ENCODE results near the gene SH3GL3. TPM values are rescaled to one million over a fixed set of nuclear protein-coding genes. Genes with fewer than 3 reads are reported as not detected.

SH3GL3 gene
- total and polyA plus RNA-seq, 2 of the 4 experiments (the other 2 are of a cell fraction) = not detected

DNA sequence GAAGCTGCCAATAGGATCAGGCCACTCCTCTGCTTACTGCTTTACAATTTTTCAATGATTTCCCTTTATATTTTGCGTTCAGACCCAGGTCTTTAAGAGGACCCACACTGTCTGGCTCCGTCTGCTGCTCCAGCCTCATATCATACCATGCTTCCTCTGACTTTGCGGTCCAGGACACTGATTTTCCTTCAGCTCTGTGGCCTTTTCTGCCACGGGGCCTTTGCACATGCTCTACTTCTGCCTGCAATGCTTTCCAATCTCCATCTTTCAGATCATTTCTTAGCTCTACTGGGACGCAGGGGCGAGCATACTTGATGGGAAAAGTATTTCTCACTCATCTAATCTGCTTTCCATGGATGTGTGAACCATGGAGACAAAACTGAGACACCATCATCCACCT, 23.0 kb upstream of the SH3GL3 start:
- in situ Hi-C loops (cut with MboI; ENCODE audit: low sequenced_read_pairs) = no loop called here
- TF ChIP-seq, protein P1, sequence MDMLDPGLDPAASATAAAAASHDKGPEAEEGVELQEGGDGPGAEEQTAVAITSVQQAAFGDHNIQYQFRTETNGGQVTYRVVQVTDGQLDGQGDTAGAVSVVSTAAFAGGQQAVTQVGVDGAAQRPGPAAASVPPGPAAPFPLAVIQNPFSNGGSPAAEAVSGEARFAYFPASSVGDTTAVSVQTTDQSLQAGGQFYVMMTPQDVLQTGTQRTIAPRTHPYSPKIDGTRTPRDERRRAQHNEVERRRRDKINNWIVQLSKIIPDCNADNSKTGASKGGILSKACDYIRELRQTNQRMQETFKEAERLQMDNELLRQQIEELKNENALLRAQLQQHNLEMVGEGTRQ (IDR thresholded peaks at IDR 0.05; ENCODE audit: low read depth, low read length) = no peak
- TF ChIP-seq RCOR1 (IDR thresholded peaks at IDR 0.05; ENCODE audit: insufficient replicate concordance, low read length) = no peak
- no peak for TF ChIP-seq MXI1 (IDR thresholded peaks at IDR 0.05; ENCODE audit: borderline replicate concordance, low read depth, low read length)
- no peak for TF ChIP-seq POLR2A (IDR thresholded peaks at IDR 0.05; ENCODE audit: low read depth, low read length)
- TF ChIP-seq NFE2L2 (IDR thresholded peaks at IDR 0.05; ENCODE audit: low read depth, low read length) = no peak
- no peak for TF ChIP-seq MAFK (IDR thresholded peaks at IDR 0.05; ENCODE audit: low read depth, low read length)
- TF ChIP-seq RAD21 (IDR thresholded peaks at IDR 0.05; ENCODE audit: low read length) = no peak
- no peak for TF ChIP-seq CHD1 (IDR thresholded peaks at IDR 0.05; ENCODE audit: low read depth, low read length)
- TF ChIP-seq, protein P2, sequence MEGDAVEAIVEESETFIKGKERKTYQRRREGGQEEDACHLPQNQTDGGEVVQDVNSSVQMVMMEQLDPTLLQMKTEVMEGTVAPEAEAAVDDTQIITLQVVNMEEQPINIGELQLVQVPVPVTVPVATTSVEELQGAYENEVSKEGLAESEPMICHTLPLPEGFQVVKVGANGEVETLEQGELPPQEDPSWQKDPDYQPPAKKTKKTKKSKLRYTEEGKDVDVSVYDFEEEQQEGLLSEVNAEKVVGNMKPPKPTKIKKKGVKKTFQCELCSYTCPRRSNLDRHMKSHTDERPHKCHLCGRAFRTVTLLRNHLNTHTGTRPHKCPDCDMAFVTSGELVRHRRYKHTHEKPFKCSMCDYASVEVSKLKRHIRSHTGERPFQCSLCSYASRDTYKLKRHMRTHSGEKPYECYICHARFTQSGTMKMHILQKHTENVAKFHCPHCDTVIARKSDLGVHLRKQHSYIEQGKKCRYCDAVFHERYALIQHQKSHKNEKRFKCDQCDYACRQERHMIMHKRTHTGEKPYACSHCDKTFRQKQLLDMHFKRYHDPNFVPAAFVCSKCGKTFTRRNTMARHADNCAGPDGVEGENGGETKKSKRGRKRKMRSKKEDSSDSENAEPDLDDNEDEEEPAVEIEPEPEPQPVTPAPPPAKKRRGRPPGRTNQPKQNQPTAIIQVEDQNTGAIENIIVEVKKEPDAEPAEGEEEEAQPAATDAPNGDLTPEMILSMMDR (conservative IDR thresholded peaks at IDR 0.05; ENCODE audit: low read depth, low read length) = no peak
- TF ChIP-seq, protein P3, sequence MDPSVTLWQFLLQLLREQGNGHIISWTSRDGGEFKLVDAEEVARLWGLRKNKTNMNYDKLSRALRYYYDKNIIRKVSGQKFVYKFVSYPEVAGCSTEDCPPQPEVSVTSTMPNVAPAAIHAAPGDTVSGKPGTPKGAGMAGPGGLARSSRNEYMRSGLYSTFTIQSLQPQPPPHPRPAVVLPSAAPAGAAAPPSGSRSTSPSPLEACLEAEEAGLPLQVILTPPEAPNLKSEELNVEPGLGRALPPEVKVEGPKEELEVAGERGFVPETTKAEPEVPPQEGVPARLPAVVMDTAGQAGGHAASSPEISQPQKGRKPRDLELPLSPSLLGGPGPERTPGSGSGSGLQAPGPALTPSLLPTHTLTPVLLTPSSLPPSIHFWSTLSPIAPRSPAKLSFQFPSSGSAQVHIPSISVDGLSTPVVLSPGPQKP (IDR thresholded peaks at IDR 0.05; ENCODE audit: borderline replicate concordance, low read depth, low read length) = no peak
- TF ChIP-seq MAZ (IDR thresholded peaks at IDR 0.05; ENCODE audit: borderline replicate concordance, low read depth, low read length) = no peak
- TF ChIP-seq BHLHE40 (IDR thresholded peaks at IDR 0.05; ENCODE audit: low read depth, low read length) = no peak
- no TSS peak for BruUV-seq (replicated peaks)

More for the DNA sequence above, 23.0 kb upstream of the SH3GL3 start:
- WGBS, 2 experiments (ENCODE audit: extremely low coverage in 2 of 2, insufficient read length in 1 of 2) = 64% methylated on average over 3 of the region's 6 CpGs; no CpG with 5 or more reads in 1 of the 2 experiments
- no peak overlapping the region for H3K27ac ChIP-seq (ENCODE audit: insufficient read depth, low read length)
- H3K9me3 ChIP-seq (ENCODE audit: control insufficient read depth, insufficient read depth, low read length) = no peaks in the 10 kb centered on the region
- no peak overlapping the region for H4K8ac ChIP-seq (ENCODE audit: low read depth in 2 of 2, low read length in 2 of 2)
- no peak overlapping the region for H2AK9ac ChIP-seq (replicated peaks; ENCODE audit: low read depth, low read length, poor library complexity)
- H3K14ac ChIP-seq (replicated peaks; ENCODE audit: low read depth, low read length) = no peak overlapping the region
- H2BK5ac ChIP-seq (ENCODE audit: low read depth, low read length, poor library complexity, severe bottlenecking) = no peak overlapping the region
- no peak overlapping the region for H2BK20ac ChIP-seq (ENCODE audit: low read depth, low read length)
- no peak overlapping the region for H3K9ac ChIP-seq (ENCODE audit: low read depth, low read length)
- no peak overlapping the region for H3K18ac ChIP-seq (ENCODE audit: low read depth, low read length)
- H3K4me1 ChIP-seq (ENCODE audit: control insufficient read depth, insufficient read depth, low read length) = no peaks in the 10 kb centered on the region
- H3K79me1 ChIP-seq (ENCODE audit: low read depth in 1 of 2, low read length in 2 of 2) = no peaks in the 10 kb centered on the region
- H3K4me3 ChIP-seq (ENCODE audit: insufficient read depth, low read depth, low read length) = no peak overlapping the region
- no peaks in the 10 kb centered on the region for H3K27me3 ChIP-seq (ENCODE audit: control insufficient read depth, insufficient read depth, low read length)
- no peak overlapping the region for H3K23ac ChIP-seq (ENCODE audit: low read depth, low read length)
- no peak overlapping the region for H3K4ac ChIP-seq (ENCODE audit: low read depth, low read length)
- DNase-seq = no peak
- no peak overlapping the region for H2AFZ ChIP-seq (replicated peaks; ENCODE audit: low read length, poor library complexity)
- CTCF ChIA-PET = no interaction called here
- no peaks in the 10 kb centered on the region for H3K9me1 ChIP-seq (ENCODE audit: insufficient read depth, low read length)
- intact Hi-C loops (cut with micrococcal nuclease) (no loop called here), dilution Hi-C loops (cut with HindIII; ENCODE audit: low sequenced_read_pairs, unreplicated experiment) (no loop called here)
- no peak overlapping the region for H2BK120ac ChIP-seq (ENCODE audit: low read depth, low read length)
- H3K4me2 ChIP-seq (ENCODE audit: low read depth, low read length) = no peak overlapping the region
- no peak overlapping the region for H2BK15ac ChIP-seq (ENCODE audit: low read depth, low read length)
- H3K36me3 ChIP-seq (ENCODE audit: control insufficient read depth, insufficient read depth, low read length) = no peaks in the 10 kb centered on the region
- no peak overlapping the region for H2AK5ac ChIP-seq (ENCODE audit: low read depth, low read length)
- no peak for ATAC-seq (ENCODE audit: low read depth)
- H3K56ac ChIP-seq (ENCODE audit: extremely low read depth, insufficient read depth, low read length) = no peak overlapping the region
- no peak overlapping the region for H4K91ac ChIP-seq (ENCODE audit: insufficient read depth, low read depth, low read length)
- POLR2A ChIA-PET (ENCODE audit: unreplicated experiment) = no interaction called here
- no peaks in the 10 kb centered on the region for H4K20me1 ChIP-seq (ENCODE audit: insufficient read depth, low read length)
- H4K5ac ChIP-seq (ENCODE audit: low read depth, low read length) = no peak overlapping the region
